Occipital lobe (tissue), 2 donors: ENCODE data around the gene KCNIP4. TPM values are rescaled to one million over a fixed set of nuclear protein-coding genes. Genes with fewer than 3 reads are reported as not detected.

ENCODE experiments used
- DNase-seq: peaks from one replicate; lab custom pipeline; 2025; lab: John Stamatoyannopoulos, UW
- total RNA-seq: library from RNA; depleted of rRNA; stranded (reverse); fragments of >200 nt; gene quantifications from one replicate; pipeline ENCODE4 v1.2.3, GENCODE V29; 2014

KCNIP4 gene
- total RNA-seq, 1 donor from 2014 or later, result 19.8 TPM

- no peak for DNase-seq
These were observed 256.3 kb downstream of the KCNIP4 start for GRCh38 chr4:21692241-21692640.

GRCh38 chr4:21688596-21689265 lies 259.8 kb downstream of the KCNIP4 start:
- DNase-seq, result no peak

- DNase-seq, result no peak
These were observed 262.7 kb downstream of the KCNIP4 start for GRCh38 chr4:21685911-21686310.

DNA sequence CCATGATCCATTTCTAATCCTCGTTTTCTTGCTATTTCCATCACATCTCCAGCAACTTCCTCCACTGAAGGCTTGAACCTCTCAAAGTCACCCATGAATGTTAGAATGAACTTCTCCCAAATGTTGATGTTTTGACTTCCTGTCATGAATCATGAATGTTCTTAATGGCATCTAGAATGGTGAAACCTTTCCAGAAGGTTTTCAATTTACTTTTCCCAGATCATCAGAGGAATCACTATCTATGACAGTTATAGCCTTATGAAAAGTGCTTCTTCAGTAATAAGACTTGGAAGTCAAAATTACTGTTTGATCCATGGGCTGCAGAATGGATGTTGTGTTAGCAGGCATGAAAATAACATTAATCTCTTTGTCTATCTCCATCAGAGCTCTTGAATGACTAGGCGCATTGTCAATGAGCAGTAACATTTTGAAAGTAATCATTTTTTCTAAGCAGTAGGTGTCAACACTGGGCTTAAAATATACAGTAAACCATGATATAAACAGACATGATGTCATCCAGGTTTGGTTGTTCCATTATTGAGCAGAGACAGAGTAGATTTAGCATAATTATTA lies 268.2 kb downstream of the KCNIP4 start:
- no peak for DNase-seq

GRCh38 chr4:21678711-21679110 lies 269.9 kb downstream of the KCNIP4 start:
- DNase-seq, result no peak

DNA sequence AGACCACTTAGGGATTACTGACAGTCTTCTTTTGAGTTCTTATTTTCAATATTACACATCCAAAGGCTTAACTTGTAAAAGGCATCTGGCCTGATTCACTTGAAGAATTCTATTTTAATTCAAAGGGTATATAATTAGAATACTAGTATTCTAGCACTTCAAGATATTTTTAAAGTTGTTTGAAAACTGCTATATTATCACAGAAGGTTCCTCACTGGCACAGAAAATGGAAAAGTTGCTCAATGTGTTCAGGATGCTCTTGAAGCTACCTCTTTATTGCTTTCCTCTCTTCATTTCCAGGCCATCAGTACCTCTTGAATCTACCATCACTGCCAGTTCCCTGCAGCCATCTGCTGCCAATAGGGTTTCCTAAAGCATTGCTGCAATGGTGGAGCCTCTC lies 271.4 kb downstream of the KCNIP4 start:
- DNase-seq, result no peak

- no peak for DNase-seq
These were observed 284.2 kb downstream of the KCNIP4 start for GRCh38 chr4:21664355-21664754.

- no peak for DNase-seq
These were observed 291.7 kb downstream of the KCNIP4 start for GRCh38 chr4:21656832-21657231.

DNA sequence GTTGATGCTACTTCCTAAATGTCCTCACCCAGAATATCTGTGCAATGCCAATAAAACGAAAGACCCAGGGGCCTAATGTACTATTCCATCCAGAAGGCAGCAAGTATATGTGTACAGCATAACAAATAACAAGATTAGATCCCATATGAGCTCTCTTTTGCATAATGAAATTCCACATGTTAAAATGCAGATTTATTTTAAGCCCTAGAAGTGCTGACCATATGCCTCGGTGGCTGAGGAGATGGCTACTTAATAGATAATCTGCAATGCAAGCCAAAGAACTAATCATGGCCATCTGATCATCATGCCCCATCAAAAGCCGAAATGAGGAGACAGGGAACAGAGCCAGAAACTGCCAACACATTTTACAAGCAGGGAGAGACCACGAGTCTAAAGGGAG lies 293.5 kb downstream of the KCNIP4 start:
- DNase-seq, result no peak

DNA sequence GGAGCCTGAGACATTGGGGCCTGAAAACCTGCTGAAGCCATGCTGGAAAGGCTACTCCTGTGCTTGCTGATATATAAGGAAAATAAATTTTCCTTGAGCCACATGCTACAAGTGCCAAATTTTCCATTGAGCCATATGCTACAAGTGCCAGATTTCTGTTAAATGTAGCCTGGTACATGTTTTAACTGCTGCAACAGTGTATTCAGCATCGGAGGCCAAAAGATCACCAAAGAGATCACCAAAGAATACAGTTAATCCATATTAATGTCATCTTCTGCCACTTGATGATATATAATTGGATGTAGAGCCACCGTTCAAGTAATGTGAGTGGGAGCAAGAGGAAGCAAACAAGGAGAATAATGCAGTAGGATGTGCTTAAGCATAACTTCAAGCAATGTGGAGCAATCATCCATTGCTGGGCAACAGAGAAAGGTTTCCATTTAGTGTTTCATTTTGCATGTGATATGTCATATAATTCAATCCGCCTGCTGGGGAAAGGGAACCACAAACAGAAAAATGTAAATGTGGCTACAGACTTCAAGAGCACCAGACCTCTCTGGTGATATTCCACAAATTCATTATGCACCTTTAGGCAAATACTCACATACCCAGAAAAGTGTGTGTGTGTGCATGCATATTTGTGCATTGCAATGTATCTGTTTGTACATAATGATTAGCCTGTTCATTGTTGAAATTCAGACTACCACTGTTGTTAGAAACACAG lies 295.9 kb downstream of the KCNIP4 start:
- no peak for DNase-seq

DNA sequence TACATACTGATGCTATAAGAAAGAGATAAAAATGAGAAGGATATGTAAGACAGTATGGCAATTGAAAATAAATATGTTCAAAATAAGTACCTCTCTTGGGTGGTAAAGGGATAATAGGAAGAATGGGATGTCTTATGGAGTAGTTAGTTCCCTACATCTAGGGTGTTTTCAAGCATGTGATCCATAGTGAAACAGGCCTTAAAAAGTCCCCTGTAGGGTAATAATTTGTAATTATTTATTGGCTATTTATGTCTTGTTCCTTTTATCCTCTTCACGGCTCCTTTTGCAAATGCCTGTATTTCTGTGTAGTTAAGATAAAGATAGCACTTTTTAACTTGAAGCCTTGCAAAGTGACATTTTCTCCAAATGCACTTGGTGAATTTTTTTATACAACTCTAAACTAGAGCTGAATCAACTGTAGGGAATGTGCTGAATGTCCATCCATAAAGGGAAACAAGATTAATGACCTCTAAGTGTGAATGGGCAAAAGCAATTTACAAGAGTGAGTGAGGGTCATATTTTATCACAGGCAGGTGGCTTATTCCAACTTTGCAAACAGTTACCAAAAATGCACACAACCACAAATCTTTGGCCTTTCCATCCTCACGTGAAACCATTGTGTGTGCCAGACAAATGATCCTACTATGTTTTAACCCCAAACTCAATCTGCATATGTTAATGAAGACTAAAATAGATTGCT lies 299.0 kb downstream of the KCNIP4 start:
- DNase-seq, result no peak

- no peak for DNase-seq
These were observed 302.8 kb downstream of the KCNIP4 start for GRCh38 chr4:21645776-21646175.

DNA sequence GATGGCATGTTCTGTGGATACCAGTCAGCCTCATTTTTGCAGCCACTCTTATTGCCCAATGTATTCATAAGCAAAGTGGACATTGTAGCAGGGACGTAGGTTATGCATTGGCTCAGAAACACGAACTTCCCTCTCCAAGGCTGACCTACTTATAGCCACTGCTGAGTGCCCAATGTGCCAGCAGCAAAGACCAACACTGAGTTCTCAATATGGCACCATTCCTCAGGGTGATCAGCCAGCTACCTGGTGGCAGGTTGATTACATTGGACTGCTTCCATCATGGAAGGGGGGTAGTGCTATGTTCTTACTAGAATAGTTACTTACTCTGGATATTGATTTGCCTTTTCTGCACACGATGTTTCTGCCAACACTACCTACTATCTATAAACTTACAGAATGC lies 306.9 kb downstream of the KCNIP4 start:
- no peak for DNase-seq

GRCh38 chr4:21638171-21638725 lies 310.3 kb downstream of the KCNIP4 start:
- no peak for DNase-seq

DNA sequence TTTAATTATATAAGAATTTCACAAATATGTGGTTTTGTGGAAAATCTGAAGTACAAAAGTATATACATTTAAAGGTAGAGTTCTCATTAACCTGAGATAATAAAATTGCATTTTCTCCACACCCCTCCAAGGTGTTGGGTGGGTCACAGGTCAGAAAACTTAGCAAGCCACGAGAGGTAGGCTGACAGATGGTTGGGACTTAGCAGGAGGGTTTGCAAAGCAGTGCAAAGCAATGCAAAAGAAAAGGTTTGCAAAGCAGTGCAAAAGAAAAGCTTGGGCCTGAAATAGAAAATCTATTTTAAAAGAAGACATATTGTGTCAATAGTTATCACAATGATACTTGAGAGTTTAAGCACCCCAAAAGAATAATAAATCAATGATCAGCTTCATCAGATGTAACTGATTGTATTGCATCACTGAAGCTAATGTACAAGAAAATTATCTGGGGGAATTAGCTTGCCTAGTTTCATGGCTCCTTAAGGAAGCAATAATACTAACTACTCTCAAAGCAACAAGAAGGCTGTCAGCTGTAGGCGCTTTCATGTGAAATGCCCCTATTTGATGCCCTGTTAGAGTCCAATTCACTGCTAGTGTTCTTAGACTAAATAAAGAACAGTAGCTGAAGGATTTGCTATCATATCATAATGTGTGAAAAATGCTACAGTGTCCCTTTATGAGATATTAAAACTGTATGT lies 319.5 kb downstream of the KCNIP4 start:
- no peak for DNase-seq

DNA sequence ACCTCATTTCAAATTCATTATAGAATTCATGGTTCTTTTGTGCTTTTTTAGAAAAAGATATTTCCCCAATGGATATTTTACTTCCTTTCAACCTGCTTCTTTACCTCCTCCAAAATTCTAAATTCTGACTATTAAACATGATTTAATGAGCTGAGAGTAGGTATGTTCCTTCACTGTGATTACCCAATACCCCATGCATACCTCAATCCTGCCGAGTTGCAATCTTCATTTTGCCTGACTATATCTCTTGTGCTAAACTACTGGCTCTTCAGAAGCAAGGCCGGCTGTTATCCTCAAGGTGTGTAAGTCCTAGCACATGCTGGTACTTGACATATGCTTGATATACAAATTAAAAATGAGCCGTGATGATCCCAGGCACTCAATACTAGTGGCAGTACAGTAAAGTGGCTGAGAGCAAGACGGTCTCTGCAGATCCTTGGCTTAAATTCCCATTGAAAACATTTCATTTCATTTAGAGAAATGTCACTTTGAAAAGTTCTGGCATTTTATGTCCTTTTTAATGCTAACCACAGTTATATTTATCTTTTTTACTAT lies 320.4 kb downstream of the KCNIP4 start:
- DNase-seq, result no peak

DNA sequence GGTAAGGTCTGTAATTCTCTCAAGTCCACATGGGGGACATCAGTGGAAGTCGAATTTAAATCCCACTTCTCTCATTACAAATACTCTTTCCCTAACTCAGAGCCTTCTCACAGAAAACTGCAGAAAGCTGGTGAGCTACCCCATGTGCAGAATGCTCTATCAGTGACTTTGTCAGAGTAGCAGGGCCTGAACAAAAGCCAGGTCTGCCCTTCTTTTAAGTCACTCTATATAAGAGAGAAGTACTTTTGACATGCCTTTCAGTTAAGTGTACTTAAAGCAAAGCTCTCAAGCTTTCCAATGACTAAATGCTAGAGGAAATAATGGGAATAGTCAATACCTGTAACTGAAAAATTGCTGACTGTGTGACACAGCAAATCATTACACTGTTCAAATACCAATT lies 323.1 kb downstream of the KCNIP4 start:
- DNase-seq, result no peak

DNA sequence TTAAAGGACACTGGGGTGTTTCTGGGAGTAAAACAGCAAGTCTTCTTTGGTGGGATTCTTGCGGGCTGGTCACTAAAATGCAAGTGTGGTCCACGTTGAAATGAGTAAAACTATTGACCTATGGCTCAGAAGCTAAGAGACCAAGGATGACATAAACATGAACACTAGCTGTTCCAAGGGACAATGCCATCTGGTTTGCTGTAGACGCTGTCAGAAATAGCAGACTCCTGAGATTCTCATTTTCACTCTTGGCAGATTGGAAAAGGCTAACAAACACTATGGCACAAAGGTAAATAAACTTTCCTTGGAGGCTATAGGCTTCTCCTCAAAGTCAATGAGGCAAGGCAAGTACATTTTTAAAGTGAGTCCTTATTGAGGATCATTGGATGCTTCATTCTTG lies 343.6 kb downstream of the KCNIP4 start:
- no peak for DNase-seq

GRCh38 chr4:21596521-21596920 lies 352.1 kb downstream of the KCNIP4 start:
- DNase-seq, result no peak

DNA sequence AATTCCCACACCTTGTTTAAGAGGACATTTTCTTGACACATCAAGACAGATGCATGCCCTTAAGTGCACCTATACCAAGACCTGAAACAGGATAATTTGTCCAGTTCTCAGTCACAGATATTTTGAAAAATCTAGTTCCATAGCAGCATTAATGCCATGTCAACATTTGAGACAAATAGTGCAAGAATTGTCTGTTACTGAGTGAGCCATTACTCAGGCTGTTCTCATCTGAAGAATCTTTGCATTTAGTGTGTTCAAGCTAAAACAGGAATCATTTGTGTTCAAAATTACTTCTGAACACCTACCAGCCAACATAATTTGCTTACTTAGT lies 354.9 kb downstream of the KCNIP4 start:
- no peak for DNase-seq

DNA sequence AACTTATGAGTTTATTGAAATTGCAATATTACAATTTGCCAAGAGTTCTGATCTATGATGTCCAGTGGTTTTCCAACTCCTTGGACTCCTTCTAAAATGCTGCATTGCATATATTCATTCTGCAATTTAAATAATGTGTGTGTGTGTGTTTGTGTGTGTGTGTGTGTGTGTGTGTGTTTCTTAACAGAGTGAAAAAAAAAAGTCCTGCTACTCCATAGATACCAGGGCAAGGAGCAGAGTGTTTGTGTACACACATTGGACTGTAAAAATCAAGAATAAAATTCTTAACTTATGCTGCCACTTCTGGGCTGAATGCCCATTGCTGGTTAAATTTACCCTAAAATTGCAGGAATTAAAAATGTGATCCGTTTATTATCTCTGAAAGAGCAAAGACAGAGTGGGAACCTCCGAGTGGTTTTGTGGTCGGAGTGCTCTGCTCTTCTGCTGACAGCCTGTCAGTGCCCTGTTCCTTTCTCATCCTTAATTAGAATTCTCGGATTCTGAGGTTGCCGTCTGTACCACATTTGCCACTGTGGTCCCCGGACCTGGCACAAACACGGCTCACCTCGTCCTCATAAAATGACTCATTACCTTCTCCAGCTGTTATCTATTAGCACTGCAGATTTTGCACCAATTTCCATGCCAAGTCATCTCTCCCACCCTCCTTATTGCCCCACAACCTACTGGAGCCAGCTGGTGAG lies 355.5 kb downstream of the KCNIP4 start:
- DNase-seq, result no peak
